ENCODE results near the gene SERPINA12. TPM values are rescaled to one million over a fixed set of nuclear protein-coding genes. Genes with fewer than 3 reads are reported as not detected.

The SERPINA12 gene
- total RNA-seq, 2 donors from 2014 or later = 0.82 to 1.1 TPM

DNA sequence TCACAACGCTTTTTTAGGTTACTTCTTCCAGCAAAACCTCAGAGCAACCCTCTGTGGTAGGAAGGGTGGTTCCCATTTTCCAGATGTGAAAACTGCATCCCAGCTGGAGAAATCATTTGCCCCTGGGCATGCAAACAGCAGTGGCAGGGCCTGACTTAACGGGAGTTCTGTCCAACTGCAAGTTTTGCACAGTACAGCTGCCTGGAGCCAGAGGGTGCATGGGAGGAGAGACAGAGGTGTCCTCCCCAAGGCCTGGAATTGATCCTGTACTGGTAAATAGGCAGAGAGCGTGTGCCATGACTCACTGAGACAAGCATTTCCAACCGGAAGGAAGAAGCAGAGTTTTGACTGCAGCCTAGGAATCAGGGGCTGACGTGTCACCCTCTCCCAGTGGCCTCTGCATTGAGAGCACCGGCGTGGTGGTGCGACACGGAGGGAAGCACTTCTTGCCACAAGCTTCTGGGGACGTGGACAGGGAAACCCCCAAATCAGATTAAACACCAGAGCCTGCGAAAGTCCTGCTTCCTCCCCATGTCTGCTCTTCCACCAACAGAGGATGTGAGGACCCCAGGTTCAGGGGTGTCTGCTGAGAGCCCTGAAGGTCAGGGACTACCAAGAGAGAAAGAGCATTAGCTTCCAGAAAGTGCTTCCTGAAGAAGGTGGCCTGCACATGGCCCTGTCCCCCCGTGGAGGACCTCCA is 33.0 kb upstream of the SERPINA12 start:
- 88% methylated on average over 12 of the region's 12 CpGs for WGBS
- Histone ChIP-seq H3K4me1 (replicated peaks) (no peaks in the 10 kb centered on the region), H3K9me3 (no peaks in the 10 kb centered on the region), H3K27ac (no peak overlapping the region), H3K36me3 (no peaks in the 10 kb centered on the region), H3K27me3 (replicated peaks; ENCODE audit: insufficient read depth) (no peaks in the 10 kb centered on the region), H3K4me3 (no peak overlapping the region)
- TF ChIP-seq POLR2AphosphoS5 (IDR thresholded peaks at IDR 0.05) (no peak), POLR2A (IDR thresholded peaks at IDR 0.05) (no peak)
- TF ChIP-seq, protein P1, sequence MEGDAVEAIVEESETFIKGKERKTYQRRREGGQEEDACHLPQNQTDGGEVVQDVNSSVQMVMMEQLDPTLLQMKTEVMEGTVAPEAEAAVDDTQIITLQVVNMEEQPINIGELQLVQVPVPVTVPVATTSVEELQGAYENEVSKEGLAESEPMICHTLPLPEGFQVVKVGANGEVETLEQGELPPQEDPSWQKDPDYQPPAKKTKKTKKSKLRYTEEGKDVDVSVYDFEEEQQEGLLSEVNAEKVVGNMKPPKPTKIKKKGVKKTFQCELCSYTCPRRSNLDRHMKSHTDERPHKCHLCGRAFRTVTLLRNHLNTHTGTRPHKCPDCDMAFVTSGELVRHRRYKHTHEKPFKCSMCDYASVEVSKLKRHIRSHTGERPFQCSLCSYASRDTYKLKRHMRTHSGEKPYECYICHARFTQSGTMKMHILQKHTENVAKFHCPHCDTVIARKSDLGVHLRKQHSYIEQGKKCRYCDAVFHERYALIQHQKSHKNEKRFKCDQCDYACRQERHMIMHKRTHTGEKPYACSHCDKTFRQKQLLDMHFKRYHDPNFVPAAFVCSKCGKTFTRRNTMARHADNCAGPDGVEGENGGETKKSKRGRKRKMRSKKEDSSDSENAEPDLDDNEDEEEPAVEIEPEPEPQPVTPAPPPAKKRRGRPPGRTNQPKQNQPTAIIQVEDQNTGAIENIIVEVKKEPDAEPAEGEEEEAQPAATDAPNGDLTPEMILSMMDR (IDR thresholded peaks at IDR 0.05) = no peak
- DNase-seq (ENCODE audit: low spot score) = no peak
- intact Hi-C loops (cut with DNase I) = no loop called here

DNA sequence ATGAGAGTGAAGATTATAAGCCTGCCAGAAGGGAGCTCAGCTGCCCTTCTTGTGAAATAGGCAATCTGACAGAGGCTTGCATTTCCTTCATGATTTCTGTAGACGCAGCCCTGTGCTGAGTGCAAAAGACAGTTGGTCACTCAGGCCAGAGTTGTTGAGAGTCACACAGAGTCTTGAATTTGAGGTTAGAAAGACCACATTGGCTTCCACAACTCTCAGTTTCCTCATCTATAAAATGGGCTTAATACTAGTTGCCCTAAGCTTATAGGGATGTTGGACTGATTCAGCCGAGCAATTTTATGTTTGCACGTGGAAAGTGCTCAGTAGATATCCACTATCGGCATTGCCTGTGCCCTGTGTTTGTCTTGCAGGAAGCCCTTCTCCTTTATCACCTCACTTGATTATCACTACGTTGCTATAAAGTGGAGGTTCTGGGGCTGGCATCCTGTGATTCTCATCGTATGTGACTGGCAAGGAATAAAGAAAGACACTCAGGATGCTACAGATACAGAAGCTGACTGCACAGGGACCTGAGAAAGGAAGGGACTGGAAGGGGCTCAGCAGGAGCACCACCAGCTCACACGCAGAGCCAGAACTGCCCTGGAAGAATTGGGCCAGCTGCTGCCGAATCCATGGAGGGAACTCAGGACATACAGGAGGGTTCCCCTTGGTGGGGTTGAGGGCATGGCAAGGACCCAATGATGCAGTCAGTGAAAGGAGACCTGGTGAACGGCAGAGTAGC is 32.1 kb upstream of the SERPINA12 start:
- Histone ChIP-seq H3K27ac (no peak overlapping the region), H3K9me3 (no peaks in the 10 kb centered on the region), H3K4me3 (no peak overlapping the region), H3K36me3 (no peaks in the 10 kb centered on the region), H3K4me1 (replicated peaks) (no peaks in the 10 kb centered on the region), H3K27me3 (replicated peaks; ENCODE audit: insufficient read depth) (no peaks in the 10 kb centered on the region)
- TF ChIP-seq POLR2AphosphoS5 (IDR thresholded peaks at IDR 0.05) (no peak), POLR2A (IDR thresholded peaks at IDR 0.05) (no peak)
- TF ChIP-seq, protein P1 (IDR thresholded peaks at IDR 0.05) = no peak
- intact Hi-C loops (cut with DNase I) = no loop called here
- 77% methylated on average over 9 of the region's 9 CpGs for WGBS
- no peak for DNase-seq (ENCODE audit: low spot score)

DNA sequence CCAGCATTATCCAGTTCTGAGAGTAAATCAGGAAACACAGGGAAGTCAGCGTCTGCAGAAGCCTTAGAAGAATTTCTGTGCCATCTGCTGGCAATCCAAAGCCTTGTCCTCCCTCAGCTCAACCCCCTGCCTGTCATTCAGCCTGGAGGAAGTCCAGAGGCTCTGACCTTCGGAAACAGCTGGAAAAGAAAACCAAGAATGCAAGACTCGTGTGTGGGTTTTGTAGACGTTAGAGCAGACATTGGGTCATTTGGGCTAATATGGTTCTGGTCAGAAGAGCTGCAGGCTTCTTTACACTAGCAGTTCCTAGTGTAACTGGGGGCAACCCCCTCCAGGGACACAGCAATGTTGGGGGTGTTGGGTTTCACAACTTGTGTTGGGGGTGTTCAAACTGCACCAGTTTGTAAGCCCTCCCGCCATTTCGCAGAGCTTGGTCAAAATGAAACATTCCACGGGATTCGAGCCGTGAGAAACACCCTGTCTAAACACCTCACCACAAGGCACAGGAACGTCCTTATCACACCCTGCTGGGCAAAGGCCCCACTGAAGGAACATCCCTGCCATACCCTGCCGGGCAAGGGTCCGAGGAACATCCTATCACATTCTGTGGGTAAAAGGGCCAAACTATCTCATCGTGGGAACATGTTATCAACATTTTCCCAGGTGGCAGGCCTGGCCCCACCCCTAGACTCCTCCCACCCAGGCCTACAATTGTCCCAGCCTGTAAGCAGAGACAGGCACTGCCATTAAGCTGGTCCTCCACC is 30.9 kb upstream of the SERPINA12 start:
- intact Hi-C loops (cut with DNase I) = no loop called here
- no peaks in the 10 kb centered on the region for H3K4me1 ChIP-seq (replicated peaks)
- H3K27ac ChIP-seq = no peak overlapping the region
- H3K4me3 ChIP-seq = no peak overlapping the region
- no peaks in the 10 kb centered on the region for H3K36me3 ChIP-seq
- no peaks in the 10 kb centered on the region for H3K9me3 ChIP-seq
- WGBS = 67% methylated on average over 13 of the region's 13 CpGs
- DNase-seq (ENCODE audit: low spot score) = no peak
- no peaks in the 10 kb centered on the region for H3K27me3 ChIP-seq (replicated peaks; ENCODE audit: insufficient read depth)
- TF ChIP-seq POLR2AphosphoS5 (IDR thresholded peaks at IDR 0.05) (no peak), POLR2A (IDR thresholded peaks at IDR 0.05) (no peak)
- TF ChIP-seq, protein P1 (IDR thresholded peaks at IDR 0.05) = no peak

DNA sequence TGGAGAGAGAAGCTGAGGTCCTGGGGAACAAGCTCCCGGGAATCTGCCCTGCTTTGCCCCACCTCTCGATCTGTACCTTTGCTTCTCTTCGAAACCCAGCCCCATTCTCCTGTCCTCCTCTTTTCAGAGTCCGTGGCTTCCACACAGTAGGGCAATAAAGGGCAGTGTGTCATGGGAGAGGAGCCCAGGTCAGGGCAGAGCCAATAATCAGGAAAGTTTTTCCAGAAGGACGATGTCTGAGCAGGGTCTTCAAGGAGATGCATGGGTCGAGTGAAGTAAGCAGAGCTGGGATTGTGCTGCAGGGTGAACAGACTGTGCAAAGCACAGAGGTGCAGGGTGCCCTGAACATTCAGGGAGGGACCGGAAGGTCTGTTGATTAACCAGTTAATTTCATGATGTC is 29.9 kb upstream of the SERPINA12 start:
- WGBS = 83% methylated on average over 7 of the region's 7 CpGs

More for the DNA sequence above, 29.9 kb upstream of the SERPINA12 start:
- H3K9me3 ChIP-seq = no peaks in the 10 kb centered on the region
- H3K4me1 ChIP-seq (replicated peaks) = no peaks in the 10 kb centered on the region
- no peak overlapping the region for H3K27ac ChIP-seq
- no peak for DNase-seq (ENCODE audit: low spot score)
- no peaks in the 10 kb centered on the region for H3K27me3 ChIP-seq (replicated peaks; ENCODE audit: insufficient read depth)
- no peak overlapping the region for H3K4me3 ChIP-seq
- H3K36me3 ChIP-seq = no peaks in the 10 kb centered on the region
- TF ChIP-seq, protein P1 (IDR thresholded peaks at IDR 0.05) = no peak
- intact Hi-C loops (cut with DNase I) = no loop called here
